HG02943 (cell line): ENCODE data around the gene C1orf50.
"Not testable (repeated sequence)": the region's sequence is repeated elsewhere in the genome, so short reads cannot be mapped to it uniquely, and the experiment has no call there.

Experiments
- ATAC-seq: cut with Tn5 transposase; IDR thresholded peaks from one replicate; pipeline ENCODE4 v1.9.1; 2021; ENCODE audit warnings: mild to moderate bottlenecking, low read depth, moderate library complexity; ENCODE audit not compliant: unreplicated experiment

C1orf50 gene

GRCh38 chr1:42793824-42794223, 26.8 kb downstream of the C1orf50 start:
- ATAC-seq = no peak

- ATAC-seq = no peak
Measured at GRCh38 chr1:42797414-42797813, 30.4 kb downstream of the C1orf50 start.

GRCh38 chr1:42797979-42798378, 30.9 kb downstream of the C1orf50 start:
- no peak for ATAC-seq

- no peak for ATAC-seq
Measured at GRCh38 chr1:42801832-42802473, 34.9 kb downstream of the C1orf50 start.

- no peak for ATAC-seq
Measured at GRCh38 chr1:42806171-42806570, 39.1 kb downstream of the C1orf50 start.

- ATAC-seq = no peak
Measured at GRCh38 chr1:42806593-42806992, 39.5 kb downstream of the C1orf50 start.

- ATAC-seq = no peak
Measured at GRCh38 chr1:42807056-42807668, 40.1 kb downstream of the C1orf50 start.

- ATAC-seq = not testable (repeated sequence)
Measured at GRCh38 chr1:42814815-42815214, 47.8 kb downstream of the C1orf50 start.

GRCh38 chr1:42815941-42816584, 49.0 kb downstream of the C1orf50 start:
- ATAC-seq = no peak

- peak; percentile 75 for ATAC-seq
Measured at GRCh38 chr1:42816585-42817439, 49.8 kb downstream of the C1orf50 start, which contains the start of the genes ERMAP and SVBP. TSS of gene ERMAP (plus strand) at chr1:42817122. CDS start at chr1:42830449, 13,327 bp downstream. TSS of gene SVBP (minus strand) at chr1:42817397. CDS start at chr1:42816544, 853 bp downstream.

- no peak for ATAC-seq
Measured at GRCh38 chr1:42817440-42817767, 50.4 kb downstream of the C1orf50 start.

GRCh38 chr1:42817976-42818375, 50.9 kb downstream of the C1orf50 start:
- no peak for ATAC-seq

- ATAC-seq = no peak
Measured at GRCh38 chr1:42820813-42821212, 53.8 kb downstream of the C1orf50 start.

GRCh38 chr1:42821690-42822089, 54.6 kb downstream of the C1orf50 start:
- no peak for ATAC-seq

GRCh38 chr1:42822800-42823392, 55.8 kb downstream of the C1orf50 start:
- no peak for ATAC-seq

- ATAC-seq = no peak
Measured at GRCh38 chr1:42824481-42825035, 57.5 kb downstream of the C1orf50 start.

- ATAC-seq = no peak
Measured at GRCh38 chr1:42825036-42825851, 58.2 kb downstream of the C1orf50 start.
